ELF-1 (cell line): Measurements from ENCODE around the gene RPS6KA5.
"Not testable (repeated sequence)": the region's sequence is repeated elsewhere in the genome, so short reads cannot be mapped to it uniquely, and the experiment has no call there.

Experiments used
- DNase-seq: peaks from one replicate; pipeline ENCODE4 v3.0.0-alpha.2; 2016; ENCODE audit warnings: low read depth, low spot score

RPS6KA5 gene

GRCh38 chr14:90837355-90837754 lies 223.1 kb downstream of the RPS6KA5 start:
- DNase-seq = no peak

DNA sequence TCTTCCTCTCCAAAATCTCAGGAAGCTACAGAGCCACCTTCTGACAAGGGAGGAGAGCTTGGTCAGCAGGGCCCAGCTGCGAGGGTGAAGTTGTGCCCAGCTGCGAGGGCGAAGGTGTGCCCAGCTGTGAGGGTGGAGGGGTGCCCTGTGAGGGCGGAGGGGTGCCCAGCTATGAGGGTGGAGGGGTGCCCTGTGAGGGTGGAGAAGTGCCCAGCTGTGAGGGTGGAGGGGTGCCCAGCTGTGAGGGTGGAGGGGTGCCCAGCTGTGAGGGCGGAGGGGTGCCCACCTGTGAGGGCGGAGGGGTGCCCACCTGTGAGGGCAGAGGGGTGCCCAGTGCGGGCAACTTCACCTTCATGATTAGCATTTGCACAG lies 223.8 kb downstream of the RPS6KA5 start:
- no peak for DNase-seq

- no peak for DNase-seq
Observed at GRCh38 chr14:90831821-90832220, 228.6 kb downstream of the RPS6KA5 start.

DNA sequence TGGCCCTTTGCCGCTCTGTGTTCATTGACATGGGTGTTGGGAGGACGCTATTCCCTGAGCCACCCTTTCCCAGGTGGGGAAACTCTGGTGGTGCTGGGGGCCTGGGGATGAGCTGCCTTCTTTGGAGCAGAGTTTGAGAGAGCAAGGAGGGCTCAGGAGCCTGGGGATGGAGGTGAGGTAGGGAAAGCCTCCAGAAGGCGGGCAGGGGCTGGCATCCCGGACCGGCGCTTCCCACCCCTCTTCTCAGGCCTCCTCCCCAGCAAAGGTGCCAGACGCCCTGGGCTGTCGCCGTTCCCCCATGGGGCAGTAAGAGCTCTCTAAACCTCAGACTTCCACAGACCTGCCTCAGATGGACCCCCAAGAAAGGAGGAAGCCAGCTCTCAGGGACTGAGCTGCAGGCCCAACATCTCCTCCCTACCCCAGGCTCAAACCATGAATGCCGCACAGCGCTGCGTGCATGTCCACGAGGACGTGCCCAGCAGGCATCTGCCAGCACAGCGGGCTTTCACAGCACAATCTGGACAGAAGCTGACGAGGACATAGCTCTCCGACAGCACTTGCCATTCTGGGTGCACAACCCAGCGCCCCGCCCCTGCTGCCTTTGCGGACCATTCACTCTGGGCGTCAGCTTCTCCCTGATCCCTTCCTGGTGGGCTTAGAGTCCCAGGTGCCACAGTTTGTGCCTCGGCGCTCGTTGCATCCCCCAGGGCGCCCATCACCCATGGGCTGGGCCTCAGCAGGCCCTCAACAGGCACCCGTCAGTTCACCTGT lies 229.3 kb downstream of the RPS6KA5 start:
- DNase-seq = no peak

DNA sequence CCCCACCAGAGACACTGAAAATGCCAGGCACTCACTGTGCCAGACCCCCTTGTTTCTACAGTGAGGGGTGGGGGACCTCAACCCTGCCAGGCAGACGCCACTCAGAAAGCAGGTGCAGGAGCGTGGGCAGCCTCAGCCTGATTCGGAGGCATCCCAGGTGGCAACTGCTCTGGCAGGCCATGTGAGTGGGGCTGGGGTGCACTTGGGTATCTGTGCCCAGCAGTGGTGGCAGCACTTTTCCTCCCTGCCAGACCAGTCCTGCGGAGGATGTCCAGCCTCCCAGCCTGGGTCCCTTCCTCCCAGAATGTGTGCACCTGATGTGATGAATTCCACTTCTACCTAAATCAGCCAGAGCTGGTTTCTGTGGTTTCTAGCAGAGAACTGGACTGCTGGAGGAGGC lies 230.8 kb downstream of the RPS6KA5 start:
- DNase-seq = no peak

DNA sequence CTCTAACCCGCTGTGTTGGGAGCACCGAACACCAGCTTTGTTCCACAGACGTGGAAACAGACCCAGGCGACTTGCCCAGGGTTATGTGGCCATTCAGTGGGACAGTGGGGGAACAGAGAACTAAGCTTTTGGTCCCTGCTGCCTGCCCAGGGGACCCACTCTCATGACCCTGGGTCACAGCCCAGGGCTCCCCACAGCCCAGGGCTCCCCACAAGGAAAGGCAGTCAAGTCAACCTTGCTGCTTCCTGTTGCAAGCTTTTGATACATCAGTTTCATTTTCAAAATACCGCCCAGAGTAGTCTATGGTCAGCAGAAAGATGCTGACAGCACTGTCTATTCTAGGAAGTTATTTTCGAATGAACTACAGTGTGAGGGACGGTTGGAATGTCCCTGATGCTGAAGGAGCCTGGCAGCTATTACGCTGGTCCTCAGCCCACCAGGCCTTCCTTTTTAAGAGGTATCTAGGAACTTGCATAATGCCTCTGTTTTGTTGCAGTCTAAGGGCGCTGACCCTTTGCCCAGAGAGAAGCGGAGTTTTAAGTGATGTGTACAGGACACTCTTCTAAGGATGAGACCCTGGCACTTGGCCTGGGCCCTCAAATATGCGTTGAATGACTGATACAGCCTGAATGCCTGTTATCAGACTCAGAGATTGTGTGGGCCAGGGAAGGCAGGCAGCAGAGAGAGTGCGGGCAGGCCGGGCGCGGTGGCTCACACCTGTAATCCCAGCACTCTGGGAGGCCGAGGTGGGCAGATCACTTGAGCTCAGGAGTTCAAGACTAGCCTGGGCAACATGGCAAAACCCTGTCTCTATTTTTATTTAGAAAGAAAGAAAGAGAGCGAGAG lies 231.6 kb downstream of the RPS6KA5 start:
- no peak for DNase-seq

DNA sequence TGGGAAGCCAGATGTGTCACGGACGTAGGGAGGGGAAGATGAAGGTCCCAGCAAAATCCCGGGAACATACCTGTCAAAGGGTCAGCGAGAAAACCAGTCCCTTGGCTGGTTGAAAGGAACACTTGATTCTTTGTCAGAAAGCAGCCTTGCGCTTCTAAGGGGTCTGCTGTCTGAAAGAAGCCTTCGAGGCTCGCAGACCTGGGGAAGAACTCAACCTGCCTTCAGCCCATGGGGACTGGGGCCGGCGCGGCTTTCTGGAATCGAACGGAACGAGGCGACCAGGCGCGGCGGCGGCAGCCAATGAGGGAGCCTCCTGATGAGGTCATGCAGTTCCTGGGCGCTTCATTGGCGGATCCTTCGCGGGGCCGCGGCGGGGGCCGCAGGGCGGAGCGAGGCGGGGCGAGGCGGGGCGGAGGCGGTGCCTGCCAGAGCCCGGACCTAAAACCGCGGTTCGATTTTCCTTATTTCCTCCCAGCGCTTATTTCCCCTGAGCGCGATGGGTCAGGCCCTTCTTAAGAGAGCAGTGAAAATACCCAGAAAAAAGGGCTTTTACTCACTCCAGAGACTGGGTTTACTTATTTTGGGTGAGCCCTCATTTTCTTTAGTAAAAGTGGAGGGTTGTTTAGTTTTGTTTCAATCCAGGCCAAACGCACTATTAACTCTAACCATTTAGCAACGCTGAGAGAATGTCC lies 232.4 kb downstream of the RPS6KA5 start:
- peak; percentile 93 for DNase-seq

DNA sequence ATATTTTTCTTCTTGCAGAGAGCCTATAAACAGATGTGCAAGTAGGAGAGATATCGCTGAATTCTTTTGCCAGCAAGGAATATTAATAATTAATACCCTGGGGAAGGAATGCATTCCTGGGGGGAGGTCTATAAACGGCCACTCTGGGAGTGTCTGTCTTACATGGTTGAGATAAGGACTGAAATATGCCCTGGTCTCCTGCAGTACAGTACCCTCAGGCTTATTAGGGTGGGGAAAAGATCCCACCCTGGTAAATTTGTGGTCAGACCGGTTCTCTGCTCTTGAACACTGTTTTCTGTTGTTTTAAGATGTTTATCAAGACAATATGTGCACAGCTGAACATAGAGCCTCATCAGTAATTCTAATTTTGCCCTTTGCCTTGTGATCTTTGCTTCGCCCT lies 236.9 kb downstream of the RPS6KA5 start:
- DNase-seq = not testable (repeated sequence)

DNA sequence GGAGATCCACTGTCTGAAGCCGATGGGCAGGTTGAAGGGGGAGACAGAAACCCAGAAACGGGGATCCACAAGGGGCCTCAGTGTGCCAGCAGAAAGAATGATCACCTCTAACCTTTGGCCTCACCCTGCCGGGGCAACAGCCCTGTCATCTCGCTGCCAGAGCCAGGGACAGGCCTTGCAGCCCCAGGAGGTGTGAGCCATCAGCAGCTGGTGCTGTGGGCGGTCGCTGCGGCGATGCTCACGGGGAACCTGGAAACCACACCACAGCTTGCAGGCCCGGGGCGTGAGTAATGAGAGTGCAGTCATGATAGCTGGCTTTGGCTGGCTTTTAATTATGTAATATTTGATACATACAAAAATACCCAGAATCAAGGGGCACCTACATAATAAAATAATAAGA lies 239.5 kb downstream of the RPS6KA5 start:
- no peak for DNase-seq

DNA sequence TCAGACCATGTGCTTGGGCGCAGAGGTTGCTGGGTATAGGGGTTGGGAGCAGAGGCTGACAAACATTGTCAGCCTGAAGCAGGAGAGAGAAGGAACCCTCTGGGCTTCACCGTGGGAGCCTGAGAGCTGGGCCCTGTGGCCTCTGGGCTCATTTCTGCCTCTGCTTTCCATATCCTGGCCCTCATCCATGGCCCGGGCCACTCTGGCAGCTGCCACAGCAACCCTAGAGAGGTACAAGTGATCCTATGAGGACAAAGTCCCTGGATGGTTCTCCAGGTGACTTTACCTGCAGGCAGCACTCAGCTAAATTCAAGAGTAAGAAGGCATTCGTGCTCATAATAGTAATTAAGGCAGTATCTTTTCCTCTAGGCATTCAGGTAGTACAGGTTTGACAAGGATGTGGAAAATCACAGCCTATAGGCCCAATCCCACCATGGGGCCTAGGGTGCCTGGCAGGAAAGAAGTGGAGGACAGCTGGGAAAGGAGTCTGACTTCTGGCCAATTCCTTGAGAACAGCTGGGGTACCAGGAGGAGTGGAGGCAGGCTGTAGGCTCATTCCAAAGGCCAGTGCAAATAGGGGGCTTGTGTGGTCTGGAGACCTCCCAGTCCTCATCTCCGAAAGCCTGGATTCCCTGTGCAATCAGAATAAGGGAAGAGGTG lies 240.6 kb downstream of the RPS6KA5 start:
- DNase-seq = peak; percentile 59

DNA sequence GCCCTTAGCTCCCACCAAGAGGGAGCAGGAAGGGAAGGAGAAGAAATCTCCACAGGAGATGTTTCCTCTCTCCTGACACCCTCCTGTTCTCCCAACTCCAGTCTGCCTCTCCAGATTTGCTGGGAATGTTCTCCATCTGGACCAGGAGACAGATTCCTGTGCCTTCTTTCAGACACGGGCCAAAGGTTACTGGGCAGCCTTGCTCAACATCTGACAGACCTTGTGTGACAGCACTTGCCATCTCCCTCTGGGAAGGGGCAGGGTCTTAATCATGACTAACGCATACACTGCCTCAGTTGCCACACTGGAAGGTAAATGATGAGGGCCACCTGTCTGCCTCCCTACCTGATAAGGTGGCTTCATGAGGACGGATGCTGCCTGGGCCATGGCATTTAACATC lies 241.7 kb downstream of the RPS6KA5 start:
- no peak for DNase-seq

- no peak for DNase-seq
Observed at GRCh38 chr14:90816681-90817436, 243.6 kb downstream of the RPS6KA5 start.

GRCh38 chr14:90815822-90816662 lies 244.4 kb downstream of the RPS6KA5 start, which contains the start of gene TTC7B:
TTC7B (minus strand) TSS chr14:90816430; CDS start chr14:90816295, 135 bp downstream.
- DNase-seq = no peak

- DNase-seq = no peak
Observed at GRCh38 chr14:90815572-90815821, 244.9 kb downstream of the RPS6KA5 start.

DNA sequence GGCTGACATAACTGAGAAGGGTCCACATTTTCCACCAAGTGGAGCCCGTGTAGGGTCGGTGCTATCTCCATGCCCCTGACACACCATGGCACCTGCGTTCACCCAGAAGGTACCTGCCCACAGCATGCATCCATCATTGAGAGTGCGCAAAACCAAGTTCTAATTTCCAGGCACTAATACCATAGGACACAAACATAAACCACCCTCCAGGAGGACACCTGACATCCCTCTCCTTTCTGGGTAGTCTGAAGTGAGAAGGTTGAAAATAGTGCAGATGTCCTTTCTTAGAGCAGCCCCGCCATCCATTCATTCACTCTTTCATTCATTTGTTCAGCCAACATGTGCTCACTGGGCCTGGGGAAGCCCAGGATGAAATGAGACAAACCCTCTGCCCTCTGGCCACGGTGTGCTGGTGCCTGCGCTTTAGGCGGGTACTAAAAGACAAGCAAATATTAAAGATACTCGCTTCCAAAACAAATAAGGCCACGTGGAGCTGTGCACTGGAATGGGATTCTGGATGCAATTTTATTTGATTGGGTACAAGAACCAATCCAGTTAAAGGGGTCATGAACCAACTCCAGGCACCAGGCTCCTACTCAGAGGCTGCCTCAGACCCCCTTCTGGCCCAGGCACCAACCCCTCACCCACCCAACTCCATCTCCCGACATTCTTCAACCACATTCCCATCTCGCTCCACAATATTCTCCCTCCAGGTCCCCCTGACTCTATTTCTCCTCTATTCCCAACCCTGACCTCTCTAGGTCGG lies 245.5 kb downstream of the RPS6KA5 start:
- DNase-seq = no peak

DNA sequence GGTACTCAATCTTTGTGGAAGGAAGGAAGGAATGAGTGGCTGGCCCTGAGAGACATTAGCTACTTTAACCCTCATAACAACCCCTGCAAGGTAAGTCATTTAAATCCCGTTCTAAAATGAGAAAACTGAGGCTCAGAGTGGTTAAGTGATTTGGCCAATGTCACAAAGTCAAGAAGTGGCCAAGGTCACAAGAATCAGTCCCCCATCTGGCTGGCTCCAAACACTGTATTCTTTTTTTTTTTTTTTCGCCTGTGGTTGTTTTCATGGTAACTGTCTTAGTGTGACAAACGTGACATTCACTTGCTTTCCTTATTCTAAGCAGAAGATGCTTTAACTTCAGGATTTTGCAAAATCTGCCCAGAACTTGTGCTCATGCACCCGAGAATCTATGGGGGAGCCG lies 247.0 kb downstream of the RPS6KA5 start:
- no peak for DNase-seq

GRCh38 chr14:90812109-90812508 lies 248.3 kb downstream of the RPS6KA5 start:
- no peak for DNase-seq

GRCh38 chr14:90811641-90812040 lies 248.8 kb downstream of the RPS6KA5 start:
- DNase-seq = no peak

DNA sequence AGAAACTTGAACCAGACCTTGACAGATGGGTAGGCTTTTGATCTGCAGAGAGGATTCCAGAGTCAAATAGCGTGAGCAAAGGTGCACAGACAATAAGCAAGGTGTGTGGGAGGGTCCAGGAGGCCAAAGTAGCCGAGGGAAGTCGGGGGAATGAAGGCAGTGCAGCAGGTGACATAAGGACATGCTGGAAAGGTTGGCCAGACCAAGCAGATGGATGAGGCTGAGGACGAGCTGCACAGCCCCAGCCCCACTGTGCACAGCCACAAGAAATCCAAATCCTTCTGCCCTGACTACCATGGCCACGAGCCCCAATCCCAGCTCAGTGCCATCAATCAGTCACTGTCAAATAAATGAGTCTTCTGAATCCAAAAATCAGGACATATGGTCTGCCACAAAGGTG lies 249.6 kb downstream of the RPS6KA5 start:
- DNase-seq = no peak
